NCI-H1417 treated with DMSO at 0.1 percent for 48 hours (cell line): Measurements from ENCODE around the gene DIAPH3.

ENCODE experiments used
- DNase-seq: peaks from one replicate; lab custom pipeline; 2025; lab: John Stamatoyannopoulos, UW

Gene DIAPH3

DNA sequence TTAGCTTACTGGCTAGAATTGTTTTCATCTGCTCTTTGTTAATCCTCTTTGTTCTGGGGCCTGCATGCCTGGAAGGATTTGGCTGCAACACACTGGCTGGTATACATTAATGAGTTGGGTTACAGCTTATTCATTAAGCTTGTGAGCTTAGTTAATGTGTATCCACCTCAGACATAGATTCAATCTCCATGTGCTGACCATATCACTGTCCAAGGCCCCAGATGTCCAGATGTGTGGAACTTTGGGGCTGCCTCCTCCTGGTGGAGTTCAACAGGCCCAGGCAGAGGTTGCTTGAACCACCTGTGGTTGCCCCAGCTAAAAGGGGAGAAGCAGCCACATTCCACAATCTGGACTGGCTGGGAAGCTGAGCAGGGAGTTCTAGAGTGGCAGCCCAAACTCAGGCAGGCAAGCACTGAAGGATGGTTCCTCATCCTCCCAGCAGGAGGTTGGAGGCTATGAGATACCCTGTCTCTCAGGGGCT lies 5.4 kb downstream of the DIAPH3 start:
- no peak for DNase-seq

- no peak for DNase-seq
Observed at GRCh38 chr13:60155978-60156377, 7.8 kb downstream of the DIAPH3 start.

- no peak for DNase-seq
Observed at GRCh38 chr13:60152904-60153303, 10.8 kb downstream of the DIAPH3 start.

GRCh38 chr13:60152114-60152513 lies 11.6 kb downstream of the DIAPH3 start:
- no peak for DNase-seq

- DNase-seq: no peak
Observed at GRCh38 chr13:60150538-60150937, 13.2 kb downstream of the DIAPH3 start.

GRCh38 chr13:60148918-60149317 lies 14.8 kb downstream of the DIAPH3 start:
- DNase-seq: no peak

GRCh38 chr13:60147361-60147760 lies 16.4 kb downstream of the DIAPH3 start:
- DNase-seq: no peak

DNA sequence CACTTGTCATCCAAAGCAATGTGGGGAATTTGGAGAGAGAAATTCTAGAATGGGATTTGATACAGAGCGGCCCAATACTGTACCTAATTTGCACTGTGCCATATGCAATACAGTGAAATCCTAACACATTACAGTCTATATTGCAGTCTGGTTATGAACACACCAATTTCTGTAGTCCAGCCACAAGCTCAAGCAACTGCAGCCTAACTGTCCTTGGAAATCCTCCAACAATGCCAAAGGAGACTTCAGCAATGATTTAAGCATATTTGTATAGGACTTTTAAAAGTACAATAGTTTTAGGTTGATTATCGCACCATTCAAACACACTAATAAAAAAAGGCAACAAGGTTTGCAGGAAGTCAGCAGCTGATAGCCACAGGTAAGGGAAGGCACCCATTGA lies 17.3 kb downstream of the DIAPH3 start:
- no peak for DNase-seq

GRCh38 chr13:60143775-60144174 lies 20.0 kb downstream of the DIAPH3 start:
- no peak for DNase-seq

DNA sequence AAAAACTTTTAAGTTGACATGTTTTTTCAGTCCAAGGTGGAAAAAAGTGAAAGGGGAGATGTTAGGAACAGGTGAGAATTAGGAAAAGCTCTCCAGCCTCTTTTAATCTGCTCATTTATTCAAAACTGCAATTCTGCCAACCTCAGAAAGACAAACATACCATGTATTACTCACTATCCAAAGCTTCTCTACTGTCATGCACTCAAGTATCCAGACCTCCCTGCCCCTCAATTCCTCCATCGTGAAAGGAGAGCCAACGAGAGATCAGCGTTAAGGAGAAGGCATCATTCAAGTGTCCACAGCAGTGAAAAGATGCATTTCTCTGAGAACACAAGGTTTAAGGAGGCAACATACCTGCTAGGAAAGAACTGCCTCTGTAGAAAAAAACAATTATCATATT lies 24.5 kb downstream of the DIAPH3 start:
- no peak for DNase-seq

- DNase-seq: no peak
Observed at GRCh38 chr13:60138674-60139073, 25.1 kb downstream of the DIAPH3 start.

DNA sequence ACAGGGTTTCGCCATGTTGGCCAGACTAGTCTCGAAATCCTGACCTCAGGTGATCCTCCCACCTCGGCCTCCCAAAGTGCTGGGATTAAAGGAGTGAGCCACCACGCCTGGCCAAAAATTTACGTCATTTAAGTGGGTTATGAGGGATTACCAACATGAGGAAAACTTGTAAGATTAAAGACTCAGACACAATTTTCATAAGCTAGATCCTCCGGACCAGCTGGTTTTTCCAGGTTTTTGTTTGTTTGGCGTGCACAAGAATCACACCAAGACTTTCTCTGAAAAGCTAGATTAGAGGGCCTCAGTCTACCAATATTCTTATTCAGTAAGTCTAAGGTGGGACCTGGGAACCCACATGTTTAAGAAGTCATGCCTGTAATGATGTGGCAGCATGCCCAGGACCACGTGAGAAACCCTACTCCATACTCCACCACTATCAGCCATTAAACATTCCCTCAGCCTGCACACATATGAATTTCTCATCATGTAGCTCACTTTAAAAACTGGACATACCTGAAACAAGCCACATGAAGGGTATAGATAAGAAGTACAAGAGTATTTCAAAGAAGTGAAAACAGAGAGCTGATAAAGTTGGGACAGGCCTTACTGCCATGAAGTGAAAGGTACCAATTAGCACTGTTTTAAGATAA lies 25.7 kb downstream of the DIAPH3 start:
- DNase-seq: no peak

DNA sequence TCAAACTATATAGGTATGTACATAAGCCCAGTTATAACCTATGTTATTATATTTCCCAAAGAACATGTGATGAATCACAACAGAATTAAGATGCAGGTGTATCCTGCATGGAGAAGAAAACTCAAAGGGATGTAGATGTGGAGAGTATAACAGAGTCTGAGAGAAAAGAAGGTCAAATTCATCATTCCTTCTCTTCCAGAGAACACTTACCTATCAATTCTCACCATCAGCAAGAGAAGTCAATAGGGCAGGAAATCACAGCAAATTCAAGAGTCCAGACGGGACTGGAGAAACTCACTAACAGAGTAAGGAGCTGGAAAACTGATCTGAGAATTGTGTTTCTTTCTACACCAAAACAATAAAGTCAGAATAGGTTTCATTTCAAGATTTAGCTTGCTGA lies 28.4 kb downstream of the DIAPH3 start:
- no peak for DNase-seq

- DNase-seq: no peak
Observed at GRCh38 chr13:60134376-60134775, 29.4 kb downstream of the DIAPH3 start.

DNA sequence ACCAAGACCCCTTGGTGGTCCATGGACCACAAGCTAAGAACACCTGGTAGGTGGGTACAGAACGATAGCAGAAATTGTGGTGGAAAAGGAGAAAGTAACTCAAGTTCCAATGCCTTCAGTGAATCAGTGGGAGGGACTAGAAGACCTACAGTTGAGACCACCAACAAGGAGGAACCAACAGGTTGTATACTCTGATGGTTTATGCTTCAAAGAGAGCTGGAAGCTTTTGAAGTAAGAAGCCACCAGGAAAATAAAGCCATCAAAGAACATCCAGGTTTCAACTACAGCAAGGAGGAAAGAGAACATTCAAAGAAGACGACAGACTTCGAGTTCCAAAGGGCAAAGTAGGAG lies 42.4 kb downstream of the DIAPH3 start:
- DNase-seq: no peak

GRCh38 chr13:60120617-60121336 lies 43.0 kb downstream of the DIAPH3 start:
- no peak for DNase-seq

DNA sequence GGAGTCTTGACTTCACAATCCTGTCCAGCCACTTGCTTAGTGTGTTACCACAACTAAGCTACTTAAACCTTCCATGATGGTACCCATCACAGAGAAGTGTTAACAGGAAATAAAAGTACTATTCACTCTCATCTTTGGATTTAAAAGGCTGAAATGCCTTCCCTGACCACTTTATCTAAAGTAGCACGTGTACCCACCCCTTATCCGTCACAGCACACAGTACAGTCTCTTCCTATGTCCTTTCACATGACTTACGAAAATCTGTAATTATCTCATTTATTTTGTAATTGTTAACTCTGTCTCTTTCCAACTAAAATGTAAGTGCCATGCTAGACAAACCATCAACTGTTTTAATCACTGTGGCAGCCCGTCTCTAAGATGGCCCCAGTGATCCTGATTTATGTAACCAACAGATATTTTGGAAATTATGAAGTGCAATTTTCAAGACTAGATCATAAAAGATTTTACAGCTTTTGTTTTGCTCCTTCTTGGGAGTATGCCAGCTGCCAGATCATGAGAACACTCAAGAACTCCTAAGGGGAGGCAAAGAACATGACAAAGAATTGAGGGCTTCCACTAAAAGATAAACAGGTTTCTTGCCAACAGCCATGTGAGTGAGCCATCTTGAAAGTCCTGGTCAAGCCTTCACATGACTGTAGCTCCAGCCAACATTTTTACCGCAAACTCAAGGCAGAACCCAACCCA lies 44.9 kb downstream of the DIAPH3 start:
- no peak for DNase-seq

DNA sequence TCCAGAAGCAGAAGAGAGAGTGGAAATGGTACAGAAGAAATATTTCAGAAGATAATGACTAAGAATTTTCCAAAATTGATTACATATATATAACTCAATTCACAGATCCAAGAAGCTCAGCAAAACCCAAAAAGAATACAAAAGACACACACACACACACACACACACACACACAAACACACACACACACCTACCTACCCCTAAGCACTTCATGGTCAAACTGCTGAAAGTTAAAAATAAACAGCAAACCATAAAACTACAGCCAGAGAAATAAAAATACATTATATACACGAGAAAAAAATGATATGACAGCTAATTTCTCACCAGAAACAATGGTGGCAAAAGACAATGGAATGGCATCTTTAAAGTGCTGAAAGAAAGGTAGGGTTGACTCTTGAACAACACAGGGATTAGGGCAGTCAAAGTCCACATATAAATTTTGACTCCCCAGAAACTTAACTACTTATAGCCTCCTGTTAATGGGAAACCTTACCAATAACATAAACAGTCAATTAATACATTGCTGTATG lies 49.2 kb downstream of the DIAPH3 start:
- DNase-seq: no peak

- no peak for DNase-seq
Observed at GRCh38 chr13:60112771-60113170, 51.0 kb downstream of the DIAPH3 start.

DNA sequence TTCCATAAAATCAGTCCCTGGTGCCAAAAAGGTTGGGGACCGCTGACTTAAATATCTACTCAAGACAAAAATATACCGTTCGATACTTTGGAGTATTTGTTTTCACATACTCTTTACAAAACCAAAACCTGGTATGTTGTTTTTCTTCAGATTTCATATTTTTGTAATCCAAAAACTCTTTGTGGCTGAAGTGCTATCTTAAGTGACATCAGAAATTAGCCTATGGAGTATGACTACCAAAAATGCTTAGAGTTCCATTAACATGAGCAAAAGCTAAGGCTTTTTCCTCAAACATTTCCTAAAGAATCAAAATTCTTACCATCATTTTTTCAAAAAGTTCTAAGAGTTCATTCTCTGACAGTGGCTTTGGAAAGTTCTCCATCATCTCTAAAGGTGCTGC lies 52.0 kb downstream of the DIAPH3 start:
- no peak for DNase-seq

GRCh38 chr13:60109285-60109684 lies 54.4 kb downstream of the DIAPH3 start:
- no peak for DNase-seq

DNA sequence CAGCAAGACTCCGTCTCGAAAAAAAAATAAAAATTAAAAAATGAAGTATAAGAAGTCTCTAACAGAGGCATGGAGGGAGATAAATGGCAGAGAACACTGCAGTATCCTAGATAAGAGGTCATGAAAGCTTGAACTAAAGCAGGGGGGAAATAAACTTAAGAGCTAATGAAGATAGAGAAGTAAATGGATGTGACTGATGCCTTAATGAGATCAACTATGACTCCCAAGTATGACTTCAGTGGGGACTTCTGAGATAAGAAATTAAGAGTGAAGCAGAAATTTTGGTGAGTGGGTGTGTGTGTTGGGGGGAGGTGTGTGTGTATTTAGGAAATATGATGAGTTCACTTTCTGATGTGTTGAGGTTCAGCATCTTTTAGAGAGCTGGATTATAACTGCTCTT lies 55.1 kb downstream of the DIAPH3 start:
- no peak for DNase-seq
